ENCODE results near the gene NTN4.

NTN4 gene

DNA sequence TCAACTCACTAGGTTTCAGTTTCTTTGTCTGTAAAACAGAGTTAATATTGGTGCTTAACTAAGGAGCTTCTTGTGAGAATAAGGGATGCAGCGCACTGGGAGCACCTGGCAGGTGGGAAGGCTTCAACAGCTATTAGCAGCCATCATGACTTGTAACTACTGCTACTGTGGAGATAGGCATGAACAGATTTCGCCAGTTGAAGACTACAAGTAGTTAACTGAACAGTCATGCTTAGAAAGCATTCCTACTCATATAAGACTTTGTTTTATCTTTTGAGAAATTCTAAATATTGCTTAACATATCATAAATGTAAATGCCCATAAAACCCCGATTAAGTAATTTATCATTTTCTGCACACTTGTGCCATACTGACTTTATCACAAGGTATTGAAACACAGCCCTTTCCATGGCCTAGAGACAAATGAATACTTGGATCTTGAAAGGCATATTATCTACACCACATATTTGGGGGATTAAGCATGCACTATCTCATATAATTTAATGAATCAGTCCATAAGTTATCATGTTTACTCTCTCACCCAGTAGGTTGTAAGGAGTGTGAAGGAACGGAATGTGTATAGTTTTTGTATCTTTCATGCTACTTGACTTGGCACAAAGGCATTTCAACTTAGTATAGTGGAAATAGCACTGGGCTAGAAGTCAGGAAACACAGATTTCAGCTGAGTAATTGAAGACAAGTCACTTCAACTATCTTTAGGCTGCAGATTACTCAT is 16.1 kb downstream of the NTN4 start:
- Histone ChIP-seq H3K27ac (ENCODE audit: low read depth, low read length) (no peak overlapping the region), H3K9ac (ENCODE audit: low read length in 5 of 5) (no peak overlapping the region), H3K4me1 (ENCODE audit: control insufficient read depth in 5 of 5, insufficient read depth in 5 of 5, low read length in 5 of 5) (no peaks in the 10 kb centered on the region), H3K27me3 (ENCODE audit: control insufficient read depth in 5 of 5, insufficient read depth in 4 of 5, low read length in 5 of 5) (no peaks in the 10 kb centered on the region), H3K36me3 (ENCODE audit: control insufficient read depth in 5 of 5, insufficient read depth in 5 of 5, low read length in 5 of 5) (no peaks in the 10 kb centered on the region), H3K4me3 (ENCODE audit: low read depth in 1 of 5, low read length in 5 of 5) (no peak overlapping the region), H3K9me3 (ENCODE audit: control insufficient read depth in 5 of 5, low read length in 5 of 5) (no peaks in the 10 kb centered on the region)

DNA sequence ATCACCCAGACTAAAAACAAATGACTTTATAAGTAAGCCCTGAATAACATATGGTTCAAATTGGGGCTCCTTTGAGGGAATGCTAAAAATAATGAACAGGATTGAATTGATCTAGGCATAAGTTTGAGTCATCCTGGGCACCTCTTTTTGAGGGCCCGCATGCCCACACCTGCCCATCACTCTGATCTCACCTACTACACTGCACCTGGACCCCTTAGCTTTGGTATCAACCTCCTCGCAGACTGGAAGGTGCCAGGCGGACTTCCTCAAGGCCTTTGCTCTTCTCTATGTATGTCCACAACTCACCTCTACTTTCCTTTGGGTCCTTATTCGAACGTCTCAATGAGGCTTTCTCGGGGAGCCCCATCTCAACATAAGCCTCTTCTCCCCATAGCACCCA is 17.2 kb downstream of the NTN4 start:
- Histone ChIP-seq H3K4me3 (ENCODE audit: low read depth in 1 of 5, low read length in 5 of 5) (no peak overlapping the region), H3K4me1 (ENCODE audit: control insufficient read depth in 5 of 5, insufficient read depth in 5 of 5, low read length in 5 of 5) (no peaks in the 10 kb centered on the region), H3K27me3 (ENCODE audit: control insufficient read depth in 5 of 5, insufficient read depth in 4 of 5, low read length in 5 of 5) (no peaks in the 10 kb centered on the region), H3K9ac (ENCODE audit: low read length in 5 of 5) (no peak overlapping the region), H3K27ac (ENCODE audit: low read depth, low read length) (no peak overlapping the region), H3K36me3 (ENCODE audit: control insufficient read depth in 5 of 5, insufficient read depth in 5 of 5, low read length in 5 of 5) (no peaks in the 10 kb centered on the region), H3K9me3 (ENCODE audit: control insufficient read depth in 5 of 5, low read length in 5 of 5) (no peaks in the 10 kb centered on the region)

DNA sequence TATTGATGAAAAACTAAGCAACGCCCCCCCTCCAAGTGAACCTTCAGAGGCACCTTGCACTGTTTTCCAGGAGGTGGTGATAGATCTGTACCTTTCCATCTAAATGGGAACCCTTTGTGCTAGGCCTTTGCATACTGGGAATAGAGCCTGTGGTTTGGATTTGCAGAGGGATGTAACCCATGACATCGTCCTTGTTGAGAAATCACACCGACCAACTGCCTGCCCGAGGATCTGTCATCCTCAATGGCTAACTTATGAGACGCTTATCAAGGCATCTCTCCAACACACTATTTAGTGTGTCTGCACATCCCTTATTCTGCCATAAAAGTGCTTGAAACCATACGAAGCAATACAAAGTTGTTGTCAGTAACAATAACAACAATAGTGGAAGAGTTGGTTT is 22.9 kb downstream of the NTN4 start:
- Histone ChIP-seq H3K9me3 (ENCODE audit: control insufficient read depth in 5 of 5, low read length in 5 of 5) (no peaks in the 10 kb centered on the region), H3K4me3 (ENCODE audit: low read depth in 1 of 5, low read length in 5 of 5) (no peak overlapping the region), H3K4me1 (ENCODE audit: control insufficient read depth in 5 of 5, insufficient read depth in 5 of 5, low read length in 5 of 5) (no peaks in the 10 kb centered on the region), H3K36me3 (ENCODE audit: control insufficient read depth in 5 of 5, insufficient read depth in 5 of 5, low read length in 5 of 5) (no peaks in the 10 kb centered on the region), H3K9ac (ENCODE audit: low read length in 5 of 5) (no peak overlapping the region), H3K27me3 (ENCODE audit: control insufficient read depth in 5 of 5, insufficient read depth in 4 of 5, low read length in 5 of 5) (no peaks in the 10 kb centered on the region), H3K27ac (ENCODE audit: low read depth, low read length) (no peak overlapping the region)

DNA sequence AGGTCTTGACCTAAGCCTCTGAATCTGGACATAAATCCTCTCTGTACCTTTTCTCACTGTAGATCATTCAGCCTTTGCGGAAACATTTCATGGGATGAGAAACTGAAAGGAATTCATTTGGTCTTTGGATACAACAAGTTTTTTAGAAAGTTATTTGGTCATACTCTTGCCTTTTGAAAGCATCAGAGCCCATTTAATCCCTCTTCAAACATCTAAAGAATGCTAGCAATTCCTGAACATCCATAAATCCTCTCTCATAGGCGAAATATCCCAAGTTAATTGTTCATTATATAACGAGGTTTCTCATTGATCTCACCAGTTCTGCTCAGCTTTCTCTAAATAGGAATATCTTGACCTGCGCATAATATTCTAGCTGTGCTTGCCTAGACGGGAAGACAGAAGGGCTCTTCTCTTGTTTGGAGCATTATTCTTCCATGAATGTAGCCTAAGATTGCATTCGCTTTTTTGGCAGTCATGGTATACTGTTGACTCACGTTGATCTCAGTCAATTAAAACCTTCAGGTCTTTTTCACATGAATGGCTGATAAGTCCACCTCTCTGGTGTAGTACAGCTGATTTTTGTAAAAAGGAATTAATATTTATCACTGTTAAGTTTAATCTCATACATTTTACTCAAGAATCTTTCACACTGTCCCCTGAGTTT is 24.1 kb downstream of the NTN4 start:
- no peaks in the 10 kb centered on the region for H3K36me3 ChIP-seq (ENCODE audit: control insufficient read depth in 5 of 5, insufficient read depth in 5 of 5, low read length in 5 of 5)
- no peak overlapping the region for H3K27ac ChIP-seq (ENCODE audit: low read depth, low read length)
- H3K4me1 ChIP-seq (ENCODE audit: control insufficient read depth in 5 of 5, insufficient read depth in 5 of 5, low read length in 5 of 5): no peaks in the 10 kb centered on the region
- no peak overlapping the region for H3K4me3 ChIP-seq (ENCODE audit: low read depth in 1 of 5, low read length in 5 of 5)
- no peak overlapping the region for H3K9ac ChIP-seq (ENCODE audit: low read length in 5 of 5)
- no peaks in the 10 kb centered on the region for H3K27me3 ChIP-seq (ENCODE audit: control insufficient read depth in 5 of 5, insufficient read depth in 4 of 5, low read length in 5 of 5)
- no peaks in the 10 kb centered on the region for H3K9me3 ChIP-seq (ENCODE audit: control insufficient read depth in 5 of 5, low read length in 5 of 5)

DNA sequence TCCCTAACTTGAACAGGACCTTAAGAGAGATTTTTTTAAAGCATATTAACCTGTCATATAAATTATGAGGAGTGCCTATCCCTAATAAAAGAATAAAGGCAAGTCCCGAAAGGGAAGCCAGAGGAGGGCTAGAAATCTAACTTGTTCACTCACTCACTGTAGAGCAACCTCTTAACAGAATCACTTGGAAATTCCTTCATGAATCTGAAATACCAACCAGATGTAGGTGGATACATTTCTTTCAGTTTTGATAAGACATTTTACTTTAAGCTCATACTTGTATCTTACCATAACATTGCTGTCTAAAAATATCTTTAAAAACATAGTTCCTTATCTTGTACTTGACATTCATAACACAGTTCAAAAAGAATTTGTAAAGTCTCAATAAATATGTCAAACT is 25.7 kb downstream of the NTN4 start:
- Histone ChIP-seq H3K4me1 (ENCODE audit: control insufficient read depth in 5 of 5, insufficient read depth in 5 of 5, low read length in 5 of 5) (no peaks in the 10 kb centered on the region), H3K36me3 (ENCODE audit: control insufficient read depth in 5 of 5, insufficient read depth in 5 of 5, low read length in 5 of 5) (no peaks in the 10 kb centered on the region), H3K27me3 (ENCODE audit: control insufficient read depth in 5 of 5, insufficient read depth in 4 of 5, low read length in 5 of 5) (no peaks in the 10 kb centered on the region), H3K9me3 (ENCODE audit: control insufficient read depth in 5 of 5, low read length in 5 of 5) (peaks cover 0 to 2% (median 0%) of the 10 kb centered on the region in 5 donors), H3K9ac (ENCODE audit: low read length in 5 of 5) (no peak overlapping the region), H3K4me3 (ENCODE audit: low read depth in 1 of 5, low read length in 5 of 5) (no peak overlapping the region), H3K27ac (ENCODE audit: low read depth, low read length) (no peak overlapping the region)

DNA sequence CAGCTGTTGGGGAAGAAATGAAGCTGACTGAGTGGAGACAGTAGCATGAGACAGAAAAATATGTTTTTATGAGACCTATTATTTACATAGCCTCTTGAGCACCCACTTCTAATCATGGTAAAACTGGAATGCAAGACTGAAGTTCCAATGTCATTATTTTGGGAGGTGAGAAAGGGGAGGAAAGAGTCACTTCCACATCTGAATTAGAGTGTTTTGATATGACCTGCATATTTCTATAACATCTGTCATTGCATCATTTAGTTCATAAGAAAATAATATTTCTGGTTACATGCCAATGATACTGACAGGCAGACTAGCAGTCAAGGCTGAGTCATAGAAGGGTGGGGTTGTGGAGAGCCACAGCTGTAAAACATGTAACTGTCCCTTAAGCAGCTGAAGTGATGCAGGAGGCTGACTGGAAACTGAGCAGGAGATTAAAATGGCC is 26.7 kb downstream of the NTN4 start:
- Histone ChIP-seq H3K4me1 (ENCODE audit: control insufficient read depth in 5 of 5, insufficient read depth in 5 of 5, low read length in 5 of 5) (no peaks in the 10 kb centered on the region), H3K9ac (ENCODE audit: low read length in 5 of 5) (no peak overlapping the region)

DNA sequence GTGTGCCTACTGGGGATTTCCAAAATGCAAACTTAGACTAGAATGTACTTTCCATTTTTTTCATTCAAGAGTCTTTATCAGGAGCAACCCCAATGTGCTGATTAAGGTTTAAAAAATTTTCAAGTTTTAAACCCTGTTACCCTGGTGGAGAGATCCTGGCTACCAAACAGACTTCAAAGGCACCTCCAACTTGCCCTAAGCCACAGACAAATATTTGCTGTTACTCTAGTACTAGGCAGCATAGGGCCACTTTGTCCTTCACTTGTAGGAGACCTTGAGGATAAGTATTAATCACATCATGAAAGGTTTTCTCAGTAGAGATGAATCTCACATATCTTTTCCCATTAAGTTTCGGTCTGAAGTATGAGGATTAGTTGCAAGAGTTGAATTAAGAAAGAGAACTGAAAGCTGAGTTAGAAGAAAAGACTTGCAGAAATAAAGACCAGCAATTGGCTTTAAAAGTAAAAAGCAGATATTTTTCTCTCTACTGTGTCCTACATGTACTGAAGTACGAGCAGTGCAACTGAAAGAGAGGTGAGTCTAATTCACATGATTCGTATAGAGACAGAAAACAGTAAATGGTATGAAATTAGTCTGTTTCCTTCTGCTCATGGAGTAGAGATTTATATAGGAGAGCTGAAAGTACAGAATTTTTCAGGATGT is 28.3 kb downstream of the NTN4 start:
- Histone ChIP-seq H3K9ac (ENCODE audit: low read length in 5 of 5) (no peak overlapping the region), H3K36me3 (ENCODE audit: control insufficient read depth in 5 of 5, insufficient read depth in 5 of 5, low read length in 5 of 5) (no peaks in the 10 kb centered on the region), H3K27me3 (ENCODE audit: control insufficient read depth in 5 of 5, insufficient read depth in 4 of 5, low read length in 5 of 5) (no peaks in the 10 kb centered on the region), H3K9me3 (ENCODE audit: control insufficient read depth in 5 of 5, low read length in 5 of 5) (peaks cover 0 to 2% (median 0%) of the 10 kb centered on the region in 5 donors), H3K4me1 (ENCODE audit: control insufficient read depth in 5 of 5, insufficient read depth in 5 of 5, low read length in 5 of 5) (no peaks in the 10 kb centered on the region), H3K27ac (ENCODE audit: low read depth, low read length) (no peak overlapping the region), H3K4me3 (ENCODE audit: low read depth in 1 of 5, low read length in 5 of 5) (no peak overlapping the region)

More for the DNA sequence above, 26.7 kb downstream of the NTN4 start:
- H3K4me3 ChIP-seq (ENCODE audit: low read depth in 1 of 5, low read length in 5 of 5): no peak overlapping the region
- no peaks in the 10 kb centered on the region for H3K27me3 ChIP-seq (ENCODE audit: control insufficient read depth in 5 of 5, insufficient read depth in 4 of 5, low read length in 5 of 5)
- H3K36me3 ChIP-seq (ENCODE audit: control insufficient read depth in 5 of 5, insufficient read depth in 5 of 5, low read length in 5 of 5): no peaks in the 10 kb centered on the region
- peaks cover 0 to 2% (median 0%) of the 10 kb centered on the region in 5 donors for H3K9me3 ChIP-seq (ENCODE audit: control insufficient read depth in 5 of 5, low read length in 5 of 5)
- H3K27ac ChIP-seq (ENCODE audit: low read depth, low read length): no peak overlapping the region

DNA sequence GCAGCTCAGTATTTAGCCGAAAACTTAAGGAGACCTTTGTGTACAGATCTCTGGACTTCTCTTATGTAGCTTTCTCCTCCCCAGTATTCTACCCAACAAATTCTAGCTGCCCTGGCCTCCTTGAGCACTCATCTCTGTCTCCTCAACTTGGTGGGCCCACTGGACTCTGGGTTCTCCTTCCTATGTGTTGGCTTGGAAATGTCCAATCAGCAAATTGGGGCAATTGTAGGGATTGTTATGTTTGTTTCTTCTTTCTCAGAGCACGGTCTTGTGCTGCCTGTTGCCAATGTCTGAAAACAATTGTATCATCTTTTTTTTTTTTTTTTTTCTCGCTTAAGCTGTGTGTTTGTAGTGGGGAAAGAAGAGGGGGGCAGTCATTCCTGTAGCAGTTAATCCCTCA is 30.2 kb downstream of the NTN4 start:
- H3K4me1 ChIP-seq (ENCODE audit: control insufficient read depth in 5 of 5, insufficient read depth in 5 of 5, low read length in 5 of 5): no peaks in the 10 kb centered on the region
- no peak overlapping the region for H3K4me3 ChIP-seq (ENCODE audit: low read depth in 1 of 5, low read length in 5 of 5)
- H3K36me3 ChIP-seq (ENCODE audit: control insufficient read depth in 5 of 5, insufficient read depth in 5 of 5, low read length in 5 of 5): no peaks in the 10 kb centered on the region
- no peak overlapping the region for H3K27ac ChIP-seq (ENCODE audit: low read depth, low read length)
- no peaks in the 10 kb centered on the region for H3K27me3 ChIP-seq (ENCODE audit: control insufficient read depth in 5 of 5, insufficient read depth in 4 of 5, low read length in 5 of 5)
- no peak overlapping the region for H3K9ac ChIP-seq (ENCODE audit: low read length in 5 of 5)
- H3K9me3 ChIP-seq (ENCODE audit: control insufficient read depth in 5 of 5, low read length in 5 of 5): peaks cover 0 to 2% (median 0%) of the 10 kb centered on the region in 5 donors

DNA sequence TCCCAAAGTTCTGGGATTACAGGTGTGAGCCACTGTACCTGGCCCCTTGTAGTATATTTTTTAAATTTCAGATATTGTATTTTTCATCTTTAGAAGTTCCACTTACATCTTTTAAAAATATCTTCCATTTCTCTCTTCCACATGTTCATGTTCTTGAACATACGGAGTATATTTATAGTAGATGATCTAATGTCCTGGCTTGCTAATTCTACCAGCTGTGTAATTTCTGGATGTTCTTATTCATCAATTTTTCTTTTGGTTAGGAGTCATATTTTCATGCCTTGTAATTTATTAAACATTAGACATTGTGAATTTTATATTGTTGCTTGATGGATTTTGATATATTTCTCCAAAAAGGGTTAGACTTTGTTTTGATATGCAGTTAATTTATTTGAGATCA is 30.8 kb downstream of the NTN4 start:
- Histone ChIP-seq H3K9me3 (ENCODE audit: control insufficient read depth in 5 of 5, low read length in 5 of 5) (peaks cover 0 to 2% (median 0%) of the 10 kb centered on the region in 5 donors), H3K27me3 (ENCODE audit: control insufficient read depth in 5 of 5, insufficient read depth in 4 of 5, low read length in 5 of 5) (no peaks in the 10 kb centered on the region), H3K4me3 (ENCODE audit: low read depth in 1 of 5, low read length in 5 of 5) (no peak overlapping the region), H3K9ac (ENCODE audit: low read length in 5 of 5) (no peak overlapping the region), H3K36me3 (ENCODE audit: control insufficient read depth in 5 of 5, insufficient read depth in 5 of 5, low read length in 5 of 5) (no peaks in the 10 kb centered on the region), H3K4me1 (ENCODE audit: control insufficient read depth in 5 of 5, insufficient read depth in 5 of 5, low read length in 5 of 5) (no peaks in the 10 kb centered on the region), H3K27ac (ENCODE audit: low read depth, low read length) (no peak overlapping the region)

DNA sequence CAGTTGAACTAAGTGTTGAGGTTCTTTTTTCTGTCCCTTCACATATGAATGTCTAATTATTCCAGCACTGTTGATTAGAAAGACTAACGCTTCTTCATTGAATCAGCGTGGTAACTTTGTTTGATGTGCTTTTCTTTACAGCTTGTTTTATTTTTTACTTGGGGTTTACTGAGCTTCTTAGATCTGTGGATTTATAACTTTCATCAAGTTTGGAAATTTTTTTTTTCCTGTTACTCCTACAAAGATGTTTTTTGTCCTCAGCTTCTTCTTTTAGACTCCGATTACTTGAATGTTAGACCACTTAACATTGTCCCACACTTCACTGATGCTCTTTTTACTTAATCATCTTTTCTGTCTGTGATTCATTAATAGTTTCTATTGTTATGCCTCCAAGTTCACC is 31.5 kb downstream of the NTN4 start:
- H3K27ac ChIP-seq (ENCODE audit: low read depth, low read length): no peak overlapping the region
- no peaks in the 10 kb centered on the region for H3K36me3 ChIP-seq (ENCODE audit: control insufficient read depth in 5 of 5, insufficient read depth in 5 of 5, low read length in 5 of 5)
- no peaks in the 10 kb centered on the region for H3K27me3 ChIP-seq (ENCODE audit: control insufficient read depth in 5 of 5, insufficient read depth in 4 of 5, low read length in 5 of 5)
- no peak overlapping the region for H3K4me3 ChIP-seq (ENCODE audit: low read depth in 1 of 5, low read length in 5 of 5)
- no peak overlapping the region for H3K9ac ChIP-seq (ENCODE audit: low read length in 5 of 5)
- peaks cover 0 to 2% (median 0%) of the 10 kb centered on the region in 5 donors for H3K9me3 ChIP-seq (ENCODE audit: control insufficient read depth in 5 of 5, low read length in 5 of 5)
- H3K4me1 ChIP-seq (ENCODE audit: control insufficient read depth in 5 of 5, insufficient read depth in 5 of 5, low read length in 5 of 5): no peaks in the 10 kb centered on the region
